Colonic mucosa (tissue), 4 donors: ENCODE measurements around the gene KLK6. TPM values are rescaled to one million over a fixed set of nuclear protein-coding genes. Genes with fewer than 3 reads are reported as not detected.

Source experiments
- DNase-seq: peaks from one replicate; pipeline ENCODE4 v3.0.0-alpha.2; 2020
- H3K27ac ChIP-seq: fragments of 200-600 bp; one replicate; pipeline ENCODE4 v1.8.0; 2021
- H3K27me3 ChIP-seq: fragments of 200-600 bp; one replicate; pipeline ENCODE4 v1.8.0; 2021
- H3K36me3 ChIP-seq: fragments of 200-600 bp; one replicate; pipeline ENCODE4 v1.8.0; 2021
- H3K4me1 ChIP-seq: fragments of 200-600 bp; one replicate; pipeline ENCODE4 v1.8.0; 2021; ENCODE audit warnings: mild to moderate bottlenecking
- H3K4me3 ChIP-seq: fragments of 200-600 bp; one replicate; pipeline ENCODE4 v1.8.0; 2021
- H3K9ac ChIP-seq, 2 donors: one replicate each; pipeline ENCODE4 v1.7.0; 2013; ENCODE audit warnings: control low read depth in 2 of 2, low read depth in 2 of 2, low read length in 2 of 2
- H3K9me3 ChIP-seq: fragments of 200-600 bp; one replicate; pipeline ENCODE4 v1.8.0; 2021
- CTCF ChIP-seq: fragments of 200-600 bp; IDR thresholded peaks from one replicate; pipeline ENCODE4 v1.8.0; 2022; ENCODE audit warnings: antibody characterized with exemption, mild to moderate bottlenecking
- intact Hi-C: fragments of 100-400 bp; cut with DNase I; formaldehyde crosslinking; loops from one replicate; pipeline ENCODE4 v1.14.1; 2022
- total RNA-seq, 2 donors: library from RNA; stranded (reverse); fragmentation: NEBNext Ultra II Directional in 1 of 2; extraction: Animal tissue kit (Norgen Biotek cat#: 25700) in 1 of 2; gene quantifications; one replicate each; pipeline ENCODE4 v1.2.1, GENCODE V29; 2021
- donor health status: healthy.
- donor health status: DM: no; HTN: no; CAD: no.
- donor health status: DM: no; HTN: no; CAD: no.

Gene KLK6
- total RNA-seq, 2 donors from 2014 or later: not detected

GRCh38 chr19:51005248-51005647, 35.9 kb upstream of the KLK6 start:
- H3K4me1 ChIP-seq: no peaks in the 10 kb centered on the region
- TF ChIP-seq CTCF: no peak
- H3K9ac ChIP-seq: no peak overlapping the region
- H3K27me3 ChIP-seq: no peaks in the 10 kb centered on the region
- DNase-seq: no peak
- H3K9me3 ChIP-seq: no peaks in the 10 kb centered on the region
- no peak overlapping the region for H3K27ac ChIP-seq
- H3K4me3 ChIP-seq: no peak overlapping the region
- intact Hi-C loops: no loop called here
- H3K36me3 ChIP-seq: no peaks in the 10 kb centered on the region

- no peak overlapping the region for H3K4me3 ChIP-seq
- no peaks in the 10 kb centered on the region for H3K27me3 ChIP-seq
- intact Hi-C loops: no loop called here
- no peak overlapping the region for H3K9ac ChIP-seq
- no peaks in the 10 kb centered on the region for H3K9me3 ChIP-seq
- H3K4me1 ChIP-seq: no peaks in the 10 kb centered on the region
- TF ChIP-seq CTCF: no peak
- no peak overlapping the region for H3K27ac ChIP-seq
- H3K36me3 ChIP-seq: no peaks in the 10 kb centered on the region
- DNase-seq: no peak
These were observed 33.9 kb upstream of the KLK6 start for GRCh38 chr19:51003316-51003715.

GRCh38 chr19:51002542-51003311, 33.3 kb upstream of the KLK6 start:
- Histone ChIP-seq H3K4me3 (no peak overlapping the region), H3K27ac (no peak overlapping the region), H3K27me3 (no peaks in the 10 kb centered on the region), H3K36me3 (no peaks in the 10 kb centered on the region), H3K9me3 (no peaks in the 10 kb centered on the region), H3K4me1 (no peaks in the 10 kb centered on the region), H3K9ac (no peak overlapping the region)
- peak; percentile 37 for DNase-seq
- intact Hi-C loops: no loop called here
- TF ChIP-seq CTCF: no peak

GRCh38 chr19:51002089-51002532, 32.7 kb upstream of the KLK6 start:
- Histone ChIP-seq H3K27me3 (no peaks in the 10 kb centered on the region), H3K9me3 (no peaks in the 10 kb centered on the region), H3K27ac (no peak overlapping the region), H3K4me3 (no peak overlapping the region), H3K9ac (no peak overlapping the region), H3K4me1 (no peaks in the 10 kb centered on the region), H3K36me3 (no peaks in the 10 kb centered on the region)
- no peak for TF ChIP-seq CTCF
- intact Hi-C loops: no loop called here
- DNase-seq: no peak

GRCh38 chr19:51001515-51001914, 32.1 kb upstream of the KLK6 start, which contains the start of gene KLK8:
Gene KLK8 (minus strand): TSS chr19:51001604. CDS start chr19:51001167, 437 bp downstream.
- no peaks in the 10 kb centered on the region for H3K9me3 ChIP-seq
- no peaks in the 10 kb centered on the region for H3K27me3 ChIP-seq
- no peak within 1 kb of the TSS for H3K9ac ChIP-seq
- no peak within 1 kb of the TSS for H3K27ac ChIP-seq
- DNase-seq: no peak
- no peak within 1 kb of the TSS for H3K4me3 ChIP-seq
- TF ChIP-seq CTCF: no peak
- H3K4me1 ChIP-seq: no peaks in the 10 kb centered on the region
- intact Hi-C loops: no loop called here
- no peaks in the 10 kb centered on the region for H3K36me3 ChIP-seq
